GM12878 (cell line): Measurements from ENCODE around the gene S100A4.
"Not testable (repeated sequence)": the region's sequence is repeated elsewhere in the genome, so short reads cannot be mapped to it uniquely, and the experiment has no call there.

ENCODE experiments used
- BHLHE40 ChIP-seq, 2 experiments: fragments of 450-650 bp in 1 of 2; IDR thresholded peaks; 2 replicates each; pipeline ENCODE4 v1.6.1; 2011 to 2017; ENCODE audit warnings: low read depth in 2 of 2, borderline replicate concordance in 1 of 2, improper control_type of control experiment in 1 of 2, low read length in 1 of 2, mild to moderate bottlenecking in 1 of 2
- CHD2 ChIP-seq: IDR thresholded peaks from 2 replicates; pipeline ENCODE4 v1.6.1; 2011; ENCODE audit warnings: low read depth, low read length, improper control_type of control experiment, borderline replicate concordance
- EP300 ChIP-seq, 2 experiments: fragments of 150-350 bp in 1 of 2; IDR thresholded peaks; 2 replicates each; pipeline ENCODE4 v1.6.1; 2011 to 2012; ENCODE audit warnings: low read depth in 2 of 2, low read length in 2 of 2, borderline replicate concordance in 1 of 2, improper control_type of control experiment in 1 of 2, inconsistent platforms in 1 of 2; ENCODE audit not compliant: control insufficient read depth in 1 of 2
- POLR2A ChIP-seq: IDR thresholded peaks from 2 replicates; pipeline ENCODE4 v1.6.1; 2011; ENCODE audit warnings: low read depth, mild to moderate bottlenecking, low read length
- RAD21 ChIP-seq: IDR thresholded peaks from 2 replicates; pipeline ENCODE4 v1.6.1; 2011; ENCODE audit warnings: mild to moderate bottlenecking, low read depth, low read length, moderate library complexity; ENCODE audit not compliant: insufficient read depth
- SIX5 ChIP-seq: IDR thresholded peaks from 2 replicates; pipeline ENCODE4 v1.6.1; 2011; ENCODE audit warnings: mild to moderate bottlenecking, low read depth, low read length, moderate library complexity; ENCODE audit not compliant: severe bottlenecking
- SMAD1 ChIP-seq: fragments of 450-650 bp; IDR thresholded peaks from 2 replicates; pipeline ENCODE4 v1.6.1; 2018; ENCODE audit warnings: mild to moderate bottlenecking, low read depth; ENCODE audit not compliant: partially characterized antibody
- SRF ChIP-seq, 2 experiments: IDR thresholded peaks; 2 replicates each; pipeline ENCODE4 v1.6.1; 2011; ENCODE audit warnings: low read depth in 2 of 2, low read length in 2 of 2, mild to moderate bottlenecking in 1 of 2, moderate library complexity in 1 of 2
- TAF1 ChIP-seq: IDR thresholded peaks from 2 replicates; pipeline ENCODE4 v1.6.1; 2011; ENCODE audit warnings: mild to moderate bottlenecking, low read depth, low read length, borderline replicate concordance
- TARDBP ChIP-seq: IDR thresholded peaks from 2 replicates; pipeline ENCODE4 v1.6.1; 2016; ENCODE audit warnings: borderline replicate concordance
- ZNF274 ChIP-seq: IDR thresholded peaks from one replicate; pipeline ENCODE4 v1.8.0; 2011; ENCODE audit not compliant: insufficient read length, insufficient read depth
- TF ChIP-seq, protein P1 (sequence below): fragments of 450-650 bp; formaldehyde crosslinking; IDR thresholded peaks from 2 replicates; pipeline ENCODE4 v1.4.0; 2022; ENCODE audit warnings: mild to moderate bottlenecking, moderate library complexity
- TF ChIP-seq, protein P2 (sequence below), 3 experiments: IDR thresholded peaks in 2 of 3; conservative IDR thresholded peaks in 1 of 3; 2 replicates each; pipeline ENCODE4 v1.5.1; 2011; ENCODE audit warnings: low read depth in 3 of 3, low read length in 3 of 3, mild to moderate bottlenecking in 3 of 3, control low read depth in 2 of 3, moderate library complexity in 2 of 3, inconsistent platforms in 1 of 3, mixed read lengths in 1 of 3; ENCODE audit not compliant: control insufficient read depth in 2 of 3, insufficient read depth in 1 of 3; ENCODE audit errors: extremely low read depth in 1 of 3
- TF ChIP-seq, protein P3 (sequence below): IDR thresholded peaks from 2 replicates; pipeline ENCODE4 v1.6.1; 2012; ENCODE audit warnings: mild to moderate bottlenecking, low read depth, low read length

DNA sequence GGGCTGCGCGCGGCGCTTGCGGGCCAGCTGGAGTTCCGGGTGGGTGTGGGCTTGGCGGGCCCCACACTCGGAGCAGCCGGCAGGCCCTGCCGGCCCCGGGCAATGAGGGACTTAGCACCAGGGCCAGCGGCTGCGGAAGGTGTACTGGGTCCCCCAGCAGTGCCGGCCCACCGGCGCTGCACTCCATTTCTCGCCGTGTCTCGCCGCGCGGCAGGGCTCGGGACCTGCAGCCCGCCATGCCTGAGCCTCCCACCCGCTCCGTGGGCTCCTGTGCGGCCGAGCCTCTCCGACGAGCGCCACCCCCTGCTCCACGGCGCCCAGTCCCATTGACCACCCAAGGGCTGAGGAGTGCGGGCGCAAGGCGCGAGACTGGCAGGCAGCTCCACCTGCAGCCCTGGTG lies 23.8 kb downstream of the S100A4 start:
- TF ChIP-seq TAF1; SRF (IDR thresholded peaks at IDR 0.05; ENCODE audit: low read depth in 2 of 2, low read length in 2 of 2); POLR2A; BHLHE40 (IDR thresholded peaks at IDR 0.05; ENCODE audit: borderline replicate concordance in 1 of 2, low read depth in 2 of 2, low read length in 1 of 2); TARDBP; EP300 (IDR thresholded peaks at IDR 0.05; ENCODE audit: borderline replicate concordance in 1 of 2, control insufficient read depth in 1 of 2, low read depth in 2 of 2, low read length in 2 of 2); ZNF274; CHD2; SIX5; SMAD1; RAD21: not testable (repeated sequence)
- TF ChIP-seq, protein P1, sequence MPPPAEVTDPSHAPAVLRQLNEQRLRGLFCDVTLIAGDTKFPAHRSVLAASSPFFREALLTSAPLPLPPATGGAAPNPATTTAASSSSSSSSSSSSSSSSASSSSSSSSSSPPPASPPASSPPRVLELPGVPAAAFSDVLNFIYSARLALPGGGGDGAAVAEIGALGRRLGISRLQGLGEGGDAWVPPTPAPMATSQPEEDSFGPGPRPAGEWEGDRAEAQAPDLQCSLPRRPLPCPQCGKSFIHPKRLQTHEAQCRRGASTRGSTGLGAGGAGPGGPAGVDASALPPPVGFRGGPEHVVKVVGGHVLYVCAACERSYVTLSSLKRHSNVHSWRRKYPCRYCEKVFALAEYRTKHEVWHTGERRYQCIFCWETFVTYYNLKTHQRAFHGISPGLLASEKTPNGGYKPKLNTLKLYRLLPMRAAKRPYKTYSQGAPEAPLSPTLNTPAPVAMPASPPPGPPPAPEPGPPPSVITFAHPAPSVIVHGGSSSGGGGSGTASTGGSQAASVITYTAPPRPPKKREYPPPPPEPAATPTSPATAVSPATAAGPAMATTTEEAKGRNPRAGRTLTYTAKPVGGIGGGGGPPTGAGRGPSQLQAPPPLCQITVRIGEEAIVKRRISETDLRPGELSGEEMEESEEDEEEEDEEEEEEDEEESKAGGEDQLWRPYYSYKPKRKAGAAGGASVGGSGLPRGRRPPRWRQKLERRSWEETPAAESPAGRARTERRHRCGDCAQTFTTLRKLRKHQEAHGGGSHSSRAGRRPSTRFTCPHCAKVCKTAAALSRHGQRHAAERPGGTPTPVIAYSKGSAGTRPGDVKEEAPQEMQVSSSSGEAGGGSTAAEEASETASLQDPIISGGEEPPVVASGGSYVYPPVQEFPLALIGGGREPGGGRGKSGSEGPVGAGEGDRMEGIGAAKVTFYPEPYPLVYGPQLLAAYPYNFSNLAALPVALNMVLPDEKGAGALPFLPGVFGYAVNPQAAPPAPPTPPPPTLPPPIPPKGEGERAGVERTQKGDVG (CRISPR knock-in tag): not testable (repeated sequence)
- TF ChIP-seq, protein P2, sequence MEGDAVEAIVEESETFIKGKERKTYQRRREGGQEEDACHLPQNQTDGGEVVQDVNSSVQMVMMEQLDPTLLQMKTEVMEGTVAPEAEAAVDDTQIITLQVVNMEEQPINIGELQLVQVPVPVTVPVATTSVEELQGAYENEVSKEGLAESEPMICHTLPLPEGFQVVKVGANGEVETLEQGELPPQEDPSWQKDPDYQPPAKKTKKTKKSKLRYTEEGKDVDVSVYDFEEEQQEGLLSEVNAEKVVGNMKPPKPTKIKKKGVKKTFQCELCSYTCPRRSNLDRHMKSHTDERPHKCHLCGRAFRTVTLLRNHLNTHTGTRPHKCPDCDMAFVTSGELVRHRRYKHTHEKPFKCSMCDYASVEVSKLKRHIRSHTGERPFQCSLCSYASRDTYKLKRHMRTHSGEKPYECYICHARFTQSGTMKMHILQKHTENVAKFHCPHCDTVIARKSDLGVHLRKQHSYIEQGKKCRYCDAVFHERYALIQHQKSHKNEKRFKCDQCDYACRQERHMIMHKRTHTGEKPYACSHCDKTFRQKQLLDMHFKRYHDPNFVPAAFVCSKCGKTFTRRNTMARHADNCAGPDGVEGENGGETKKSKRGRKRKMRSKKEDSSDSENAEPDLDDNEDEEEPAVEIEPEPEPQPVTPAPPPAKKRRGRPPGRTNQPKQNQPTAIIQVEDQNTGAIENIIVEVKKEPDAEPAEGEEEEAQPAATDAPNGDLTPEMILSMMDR (IDR thresholded peaks at IDR 0.05 in 2 of 3, conservative IDR thresholded peaks at IDR 0.05 in 1 of 3; ENCODE audit: control insufficient read depth in 2 of 3, extremely low read depth in 1 of 3, insufficient read depth in 1 of 3, low read depth in 3 of 3, low read length in 3 of 3): not testable (repeated sequence)
- TF ChIP-seq, protein P3, sequence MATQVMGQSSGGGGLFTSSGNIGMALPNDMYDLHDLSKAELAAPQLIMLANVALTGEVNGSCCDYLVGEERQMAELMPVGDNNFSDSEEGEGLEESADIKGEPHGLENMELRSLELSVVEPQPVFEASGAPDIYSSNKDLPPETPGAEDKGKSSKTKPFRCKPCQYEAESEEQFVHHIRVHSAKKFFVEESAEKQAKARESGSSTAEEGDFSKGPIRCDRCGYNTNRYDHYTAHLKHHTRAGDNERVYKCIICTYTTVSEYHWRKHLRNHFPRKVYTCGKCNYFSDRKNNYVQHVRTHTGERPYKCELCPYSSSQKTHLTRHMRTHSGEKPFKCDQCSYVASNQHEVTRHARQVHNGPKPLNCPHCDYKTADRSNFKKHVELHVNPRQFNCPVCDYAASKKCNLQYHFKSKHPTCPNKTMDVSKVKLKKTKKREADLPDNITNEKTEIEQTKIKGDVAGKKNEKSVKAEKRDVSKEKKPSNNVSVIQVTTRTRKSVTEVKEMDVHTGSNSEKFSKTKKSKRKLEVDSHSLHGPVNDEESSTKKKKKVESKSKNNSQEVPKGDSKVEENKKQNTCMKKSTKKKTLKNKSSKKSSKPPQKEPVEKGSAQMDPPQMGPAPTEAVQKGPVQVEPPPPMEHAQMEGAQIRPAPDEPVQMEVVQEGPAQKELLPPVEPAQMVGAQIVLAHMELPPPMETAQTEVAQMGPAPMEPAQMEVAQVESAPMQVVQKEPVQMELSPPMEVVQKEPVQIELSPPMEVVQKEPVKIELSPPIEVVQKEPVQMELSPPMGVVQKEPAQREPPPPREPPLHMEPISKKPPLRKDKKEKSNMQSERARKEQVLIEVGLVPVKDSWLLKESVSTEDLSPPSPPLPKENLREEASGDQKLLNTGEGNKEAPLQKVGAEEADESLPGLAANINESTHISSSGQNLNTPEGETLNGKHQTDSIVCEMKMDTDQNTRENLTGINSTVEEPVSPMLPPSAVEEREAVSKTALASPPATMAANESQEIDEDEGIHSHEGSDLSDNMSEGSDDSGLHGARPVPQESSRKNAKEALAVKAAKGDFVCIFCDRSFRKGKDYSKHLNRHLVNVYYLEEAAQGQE: not testable (repeated sequence)
